ENCODE results near the gene CHCHD10.
A peak's percentile ranks its signal among the peaks of the same experiment; 100 is the strongest.

Gene CHCHD10

GRCh38 chr22:23767673-23768548, at the start of gene CHCHD10:
CHCHD10 (minus strand) TSS chr22:23767972; CDS start chr22:23767874, 98 bp downstream.
- TF ChIP-seq CTCF (conservative IDR thresholded peaks at IDR 0.05; ENCODE audit: low read depth) = peak; percentile 78
- peak within 1 kb of the TSS; percentile 82 for H3K27ac ChIP-seq
- ChIA-PET POLR2A (ENCODE audit: low non-redundant PET) (interaction anchor here (0.7 kb wide), 1 partner anchor 10 kb away, joined by 3 read pairs; no protein-coding TSS in a partner anchor), CTCF (interaction anchor here (0.6 to 1.7 kb wide), 3 partner anchors 21 to 234 kb away, joined by 3 to 7 read pairs (median 4); no protein-coding TSS in a partner anchor)
- peak; percentile 52 for DNase-seq (ENCODE audit: low spot score)

GRCh38 chr22:23817146-23817545, 49.4 kb upstream of the CHCHD10 start:
- no peak for TF ChIP-seq CTCF (conservative IDR thresholded peaks at IDR 0.05; ENCODE audit: low read depth)
- H3K27ac ChIP-seq = no peak overlapping the region
- DNase-seq (ENCODE audit: low spot score) = no peak
- ChIA-PET CTCF (no interaction called here), POLR2A (ENCODE audit: low non-redundant PET) (no interaction called here)

GRCh38 chr22:23816156-23816976, 48.6 kb upstream of the CHCHD10 start:
- TF ChIP-seq CTCF (conservative IDR thresholded peaks at IDR 0.05; ENCODE audit: low read depth) = no peak
- no peak overlapping the region for H3K27ac ChIP-seq
- ChIA-PET CTCF (no interaction called here), POLR2A (ENCODE audit: low non-redundant PET) (no interaction called here)
- DNase-seq (ENCODE audit: low spot score) = no peak

- H3K27ac ChIP-seq = no peak overlapping the region
- ChIA-PET CTCF (no interaction called here), POLR2A (ENCODE audit: low non-redundant PET) (no interaction called here)
- no peak for DNase-seq (ENCODE audit: low spot score)
- TF ChIP-seq CTCF (conservative IDR thresholded peaks at IDR 0.05; ENCODE audit: low read depth) = no peak
Measured at GRCh38 chr22:23815541-23816155, 47.9 kb upstream of the CHCHD10 start.

- TF ChIP-seq CTCF (conservative IDR thresholded peaks at IDR 0.05; ENCODE audit: low read depth) = no peak
- H3K27ac ChIP-seq = no peak overlapping the region
- CTCF ChIA-PET = interaction anchor here (0.6 kb wide), 1 partner anchor 107 kb away, joined by 3 read pairs; no protein-coding TSS in a partner anchor
- POLR2A ChIA-PET (ENCODE audit: low non-redundant PET) = no interaction called here
- no peak for DNase-seq (ENCODE audit: low spot score)
Measured at GRCh38 chr22:23812378-23812777, 44.6 kb upstream of the CHCHD10 start.

GRCh38 chr22:23806837-23807236, 39.1 kb upstream of the CHCHD10 start:
- CTCF ChIA-PET = no interaction called here
- no peak overlapping the region for H3K27ac ChIP-seq
- no peak for TF ChIP-seq CTCF (conservative IDR thresholded peaks at IDR 0.05; ENCODE audit: low read depth)
- DNase-seq (ENCODE audit: low spot score) = no peak
- POLR2A ChIA-PET (ENCODE audit: low non-redundant PET) = no interaction called here
